OCI-LY7 (cell line): ENCODE measurements around the gene TUB.

Experiments
- EZH2phosphoT487 ChIP-seq: fragments of 200-600 bp; sonication (generic); IDR thresholded peaks from 2 replicates; pipeline ENCODE4 v1.6.1; 2018; ENCODE audit warnings: low read depth, borderline replicate concordance, mild to moderate bottlenecking, mixed run types, antibody characterized with exemption, low read length, moderate library complexity, mixed read lengths
- TF ChIP-seq, protein P1 (sequence below): fragments of 200-600 bp; sonication (generic); conservative IDR thresholded peaks from 2 replicates; pipeline ENCODE4 v1.5.1; 2014; ENCODE audit warnings: mild to moderate bottlenecking, antibody characterized with exemption, low read length, moderate library complexity, mixed read lengths

DNA sequence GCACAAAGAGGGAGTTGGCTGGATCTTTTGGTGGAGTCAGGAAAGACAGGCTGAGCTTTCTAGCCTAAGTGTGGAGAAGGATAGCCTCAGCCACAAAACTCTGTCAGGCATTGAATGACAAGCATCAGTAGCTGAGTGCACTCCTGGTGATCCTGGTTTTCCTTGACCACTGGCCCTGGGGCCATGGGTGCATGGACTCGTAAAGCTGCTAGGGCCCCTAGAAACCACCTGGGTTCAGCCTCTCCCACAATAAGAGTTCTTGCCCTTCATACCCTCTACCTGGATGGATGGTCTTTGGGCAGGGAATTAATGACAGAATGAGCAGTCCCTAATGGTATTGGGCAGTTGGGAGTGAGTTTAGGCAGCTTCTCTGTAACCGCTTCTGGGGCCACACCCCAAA is 22.9 kb downstream of the TUB start:
- TF ChIP-seq EZH2phosphoT487: no peak
- TF ChIP-seq, protein P1, sequence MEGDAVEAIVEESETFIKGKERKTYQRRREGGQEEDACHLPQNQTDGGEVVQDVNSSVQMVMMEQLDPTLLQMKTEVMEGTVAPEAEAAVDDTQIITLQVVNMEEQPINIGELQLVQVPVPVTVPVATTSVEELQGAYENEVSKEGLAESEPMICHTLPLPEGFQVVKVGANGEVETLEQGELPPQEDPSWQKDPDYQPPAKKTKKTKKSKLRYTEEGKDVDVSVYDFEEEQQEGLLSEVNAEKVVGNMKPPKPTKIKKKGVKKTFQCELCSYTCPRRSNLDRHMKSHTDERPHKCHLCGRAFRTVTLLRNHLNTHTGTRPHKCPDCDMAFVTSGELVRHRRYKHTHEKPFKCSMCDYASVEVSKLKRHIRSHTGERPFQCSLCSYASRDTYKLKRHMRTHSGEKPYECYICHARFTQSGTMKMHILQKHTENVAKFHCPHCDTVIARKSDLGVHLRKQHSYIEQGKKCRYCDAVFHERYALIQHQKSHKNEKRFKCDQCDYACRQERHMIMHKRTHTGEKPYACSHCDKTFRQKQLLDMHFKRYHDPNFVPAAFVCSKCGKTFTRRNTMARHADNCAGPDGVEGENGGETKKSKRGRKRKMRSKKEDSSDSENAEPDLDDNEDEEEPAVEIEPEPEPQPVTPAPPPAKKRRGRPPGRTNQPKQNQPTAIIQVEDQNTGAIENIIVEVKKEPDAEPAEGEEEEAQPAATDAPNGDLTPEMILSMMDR: no peak
